ENCODE data around the gene PGLYRP2.

Gene PGLYRP2

GRCh38 chr19:15450528-15450890 lies 28.8 kb downstream of the PGLYRP2 start:
- no peak for TF ChIP-seq CTCF (IDR thresholded peaks at IDR 0.05; ENCODE audit: extremely low read depth, missing control alignments)
- no peak for DNase-seq (ENCODE audit: low spot score)

GRCh38 chr19:15449620-15450527 lies 29.4 kb downstream of the PGLYRP2 start, which contains the start of gene WIZ:
WIZ (minus strand) TSS chr19:15449956; CDS start chr19:15448307, 1,649 bp downstream.
- DNase-seq (ENCODE audit: low spot score), result peak; percentile 98
- TF ChIP-seq CTCF (IDR thresholded peaks at IDR 0.05; ENCODE audit: extremely low read depth, missing control alignments), result no peak

GRCh38 chr19:15448778-15449619 lies 30.3 kb downstream of the PGLYRP2 start:
- peak; percentile 76 for DNase-seq (ENCODE audit: low spot score)

GRCh38 chr19:15448044-15448777 lies 31.1 kb downstream of the PGLYRP2 start:
- no peak for TF ChIP-seq CTCF (IDR thresholded peaks at IDR 0.05; ENCODE audit: extremely low read depth, missing control alignments)
- DNase-seq (ENCODE audit: low spot score), result no peak

More at GRCh38 chr19:15448778-15449619, 30.3 kb downstream of the PGLYRP2 start:
- TF ChIP-seq CTCF (IDR thresholded peaks at IDR 0.05; ENCODE audit: extremely low read depth, missing control alignments), result no peak

- no peak for DNase-seq (ENCODE audit: low spot score)
- TF ChIP-seq CTCF (IDR thresholded peaks at IDR 0.05; ENCODE audit: extremely low read depth, missing control alignments), result no peak
Observed at GRCh38 chr19:15447057-15447456, 32.2 kb downstream of the PGLYRP2 start.

- no peak for TF ChIP-seq CTCF (IDR thresholded peaks at IDR 0.05; ENCODE audit: extremely low read depth, missing control alignments)
- no peak for DNase-seq (ENCODE audit: low spot score)
Observed at GRCh38 chr19:15445807-15446376, 33.4 kb downstream of the PGLYRP2 start.

All from GM20000 (cell line).